Fibroblast of upper back skin (primary cell): Measurements from ENCODE around the gene RFX8.
A peak's percentile ranks its signal among the peaks of the same experiment; 100 is the strongest.
"Not testable (repeated sequence)": the region's sequence is repeated elsewhere in the genome, so short reads cannot be mapped to it uniquely, and the experiment has no call there.

Source experiments
- DNase-seq: peaks from one replicate; pipeline ENCODE4 v3.0.0-alpha.2; 2013

The RFX8 gene

GRCh38 chr2:101374821-101375561 is 99.9 kb downstream of the RFX8 start:
- no peak for DNase-seq

- no peak for DNase-seq
These were observed 102.1 kb downstream of the RFX8 start for GRCh38 chr2:101372792-101373191.

- DNase-seq = no peak
These were observed 103.3 kb downstream of the RFX8 start for GRCh38 chr2:101371636-101372035.

- no peak for DNase-seq
These were observed 105.8 kb downstream of the RFX8 start for GRCh38 chr2:101369100-101369499.

- DNase-seq = no peak
These were observed 106.5 kb downstream of the RFX8 start for GRCh38 chr2:101368376-101368775.

- no peak for DNase-seq
These were observed 107.4 kb downstream of the RFX8 start for GRCh38 chr2:101367508-101367907.

GRCh38 chr2:101364878-101365277 is 110.0 kb downstream of the RFX8 start:
- DNase-seq = no peak

- DNase-seq = no peak
These were observed 112.1 kb downstream of the RFX8 start for GRCh38 chr2:101362777-101363176.

- no peak for DNase-seq
These were observed 112.6 kb downstream of the RFX8 start for GRCh38 chr2:101362316-101362715.

GRCh38 chr2:101361522-101361921 is 113.4 kb downstream of the RFX8 start:
- DNase-seq = no peak

- DNase-seq = no peak
These were observed 113.8 kb downstream of the RFX8 start for GRCh38 chr2:101361121-101361520.

- DNase-seq = peak; percentile 44
These were observed 114.7 kb downstream of the RFX8 start for GRCh38 chr2:101360232-101360631.

GRCh38 chr2:101359410-101359954 is 115.4 kb downstream of the RFX8 start:
- DNase-seq = no peak

- peak; percentile 18 for DNase-seq
These were observed 117.5 kb downstream of the RFX8 start for GRCh38 chr2:101357376-101357775.

- peak; percentile 48 for DNase-seq
These were observed 118.4 kb downstream of the RFX8 start for GRCh38 chr2:101356521-101356920.

- DNase-seq = no peak
These were observed 118.9 kb downstream of the RFX8 start for GRCh38 chr2:101356055-101356454.

- DNase-seq = no peak
These were observed 119.4 kb downstream of the RFX8 start for GRCh38 chr2:101355401-101356054.

GRCh38 chr2:101354420-101355311 is 120.2 kb downstream of the RFX8 start:
- no peak for DNase-seq

GRCh38 chr2:101352631-101353030 is 122.3 kb downstream of the RFX8 start:
- DNase-seq = not testable (repeated sequence)

- DNase-seq = no peak
These were observed 123.7 kb downstream of the RFX8 start for GRCh38 chr2:101351207-101351606.

- DNase-seq = peak; percentile 36
These were observed 124.8 kb downstream of the RFX8 start for GRCh38 chr2:101349893-101350662.

GRCh38 chr2:101348883-101349282 is 126.0 kb downstream of the RFX8 start:
- DNase-seq = no peak
